ENCODE results near the gene KCNQ1OT1.

Gene KCNQ1OT1

DNA sequence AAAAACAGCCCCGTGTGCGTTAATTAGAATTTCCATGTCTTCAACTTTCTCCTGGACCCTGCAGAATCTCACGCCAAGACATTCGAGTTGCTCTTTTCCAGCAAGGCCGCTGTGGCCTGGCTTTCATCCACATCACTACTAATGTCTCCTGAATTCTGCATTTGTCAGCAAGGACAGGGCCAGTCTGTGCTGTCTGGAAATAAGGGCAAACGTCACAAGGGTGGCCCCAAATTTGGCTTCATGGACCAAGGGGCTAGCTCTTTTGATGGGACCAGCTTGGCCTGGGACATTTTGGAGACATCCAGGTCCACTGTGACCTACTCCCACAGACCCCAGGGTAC is 33.4 kb downstream of the KCNQ1OT1 start:
- no peak for DNase-seq

DNA sequence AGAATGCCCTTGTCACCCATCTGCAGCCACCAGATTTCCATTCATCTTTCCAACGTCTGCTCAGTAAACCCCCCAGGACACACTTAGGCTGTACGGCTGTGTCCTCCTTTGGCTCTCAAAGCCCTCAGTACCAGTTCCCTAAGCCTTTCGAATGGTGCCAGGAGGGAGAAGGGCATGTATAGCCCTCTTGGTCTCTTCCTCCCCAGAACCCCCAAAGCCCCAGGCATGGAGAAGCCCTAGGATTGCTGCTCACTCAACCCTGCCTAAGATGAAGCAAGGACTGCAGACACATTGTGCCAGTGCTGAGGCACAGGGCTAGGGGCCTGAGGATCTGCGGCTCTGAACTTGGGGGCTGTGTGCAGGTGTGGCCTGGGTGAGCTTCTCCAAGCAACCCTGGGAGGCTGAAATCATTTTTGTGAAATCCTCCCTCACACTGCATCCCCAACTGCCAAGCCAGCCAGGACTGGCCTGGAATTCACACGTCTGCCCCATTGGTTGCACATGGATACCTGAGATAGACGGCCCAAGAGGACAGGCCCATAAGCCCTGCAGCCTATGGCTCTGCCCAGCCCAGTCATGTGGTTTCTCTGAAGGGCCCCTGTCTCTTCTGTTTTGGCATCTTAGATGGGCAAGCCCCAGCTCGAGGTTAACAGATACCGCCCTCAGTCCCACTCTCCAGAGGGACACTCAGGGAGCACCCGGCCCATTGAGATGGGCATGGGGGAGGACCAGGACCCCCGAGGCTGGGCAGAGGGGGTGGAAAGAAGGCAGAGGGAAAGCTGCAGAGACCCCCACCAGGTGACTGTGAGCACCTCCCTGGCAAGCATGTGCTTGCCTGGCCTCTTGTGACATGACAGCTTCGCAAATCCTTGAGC is 34.0 kb downstream of the KCNQ1OT1 start:
- no peak for DNase-seq

- no peak for DNase-seq
Observed at GRCh38 chr11:2664791-2665525, 34.8 kb downstream of the KCNQ1OT1 start.

DNA sequence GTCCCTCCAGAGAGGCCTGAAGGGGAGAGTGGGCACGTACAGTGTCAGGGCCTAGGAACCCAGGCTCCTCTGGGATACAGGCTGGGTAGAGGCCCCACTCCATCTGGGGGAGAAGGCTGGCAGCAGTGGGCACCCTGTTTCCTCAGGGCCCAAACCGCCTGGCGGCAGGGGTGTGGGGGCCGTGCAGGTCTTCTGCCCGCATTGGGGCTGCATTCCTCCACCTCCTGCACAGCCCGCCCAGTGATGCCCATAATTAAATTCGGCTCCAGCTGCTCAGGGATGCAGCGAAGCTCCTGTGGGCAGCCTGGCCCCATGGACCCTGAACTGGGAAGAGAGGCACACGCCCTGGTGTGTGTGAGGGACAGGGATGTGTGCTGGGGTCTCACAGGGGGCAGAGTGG is 35.4 kb downstream of the KCNQ1OT1 start:
- no peak for DNase-seq

- DNase-seq: no peak
Observed at GRCh38 chr11:2663915-2664314, 35.9 kb downstream of the KCNQ1OT1 start.

DNA sequence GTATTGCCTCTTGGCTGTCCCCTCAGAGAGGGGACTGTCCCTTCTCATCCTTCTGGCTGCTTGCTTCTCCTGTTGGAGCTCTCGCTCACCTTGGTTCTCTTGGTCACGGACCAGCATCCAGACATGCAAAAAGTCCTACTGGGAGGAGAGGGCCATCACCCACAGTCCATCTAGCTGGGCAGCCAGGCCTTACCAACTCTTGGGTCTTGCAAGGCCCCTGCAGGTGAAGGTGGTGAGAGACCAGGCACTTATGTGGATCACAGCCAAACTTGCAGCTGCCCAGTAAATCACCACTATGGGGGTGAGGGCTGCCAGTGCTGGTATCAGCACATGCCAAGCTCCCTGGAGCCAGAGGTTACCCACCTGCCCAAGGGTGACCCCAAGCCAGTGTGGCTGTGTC is 36.3 kb downstream of the KCNQ1OT1 start:
- no peak for DNase-seq

DNA sequence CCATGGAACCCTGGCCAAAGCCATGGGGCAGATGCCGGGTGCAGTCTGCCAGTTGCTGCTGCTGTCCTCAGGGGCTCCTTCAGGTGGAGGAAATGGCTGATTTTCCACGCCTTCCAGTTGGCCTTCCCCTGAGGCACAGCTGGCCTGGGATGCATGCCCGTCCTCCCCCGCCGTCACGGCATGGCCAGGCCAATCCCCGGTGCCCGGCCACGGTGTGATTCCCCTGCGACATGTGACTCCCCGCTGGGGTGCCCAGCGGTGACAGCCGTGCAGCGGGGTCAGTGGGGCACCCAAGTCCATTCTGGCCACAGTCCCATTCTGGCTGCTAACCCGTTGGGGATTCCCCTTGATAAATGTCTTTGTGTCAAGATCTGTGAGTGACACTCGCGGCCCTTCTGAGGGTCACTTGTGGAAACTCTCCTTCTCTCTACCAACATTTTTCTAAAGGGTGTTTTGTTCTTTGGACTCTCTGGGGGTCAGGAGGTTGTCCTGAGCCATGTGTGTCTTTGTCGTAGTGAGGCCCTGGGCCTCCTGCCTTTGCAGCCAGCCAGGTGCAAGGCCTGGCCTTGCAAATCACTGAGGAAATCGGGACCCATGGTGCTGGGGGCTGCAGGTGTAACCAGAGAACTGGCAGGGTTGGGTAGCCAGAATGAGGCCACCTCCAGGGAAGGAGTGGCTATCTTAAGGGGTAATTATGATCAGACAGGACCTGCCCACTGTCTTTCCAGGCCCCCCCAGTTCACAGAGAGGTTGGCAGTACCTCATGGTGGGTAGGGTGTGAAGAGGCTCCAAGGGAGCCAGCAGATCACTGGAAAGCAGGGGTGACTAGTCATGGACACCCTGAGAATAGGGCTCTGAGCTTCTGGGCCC is 37.1 kb downstream of the KCNQ1OT1 start:
- no peak for DNase-seq

- no peak for DNase-seq
Observed at GRCh38 chr11:2662024-2662312, 37.8 kb downstream of the KCNQ1OT1 start.

- no peak for DNase-seq
Observed at GRCh38 chr11:2661173-2662023, 38.4 kb downstream of the KCNQ1OT1 start.

GRCh38 chr11:2660357-2660939 is 39.3 kb downstream of the KCNQ1OT1 start:
- DNase-seq: no peak

DNA sequence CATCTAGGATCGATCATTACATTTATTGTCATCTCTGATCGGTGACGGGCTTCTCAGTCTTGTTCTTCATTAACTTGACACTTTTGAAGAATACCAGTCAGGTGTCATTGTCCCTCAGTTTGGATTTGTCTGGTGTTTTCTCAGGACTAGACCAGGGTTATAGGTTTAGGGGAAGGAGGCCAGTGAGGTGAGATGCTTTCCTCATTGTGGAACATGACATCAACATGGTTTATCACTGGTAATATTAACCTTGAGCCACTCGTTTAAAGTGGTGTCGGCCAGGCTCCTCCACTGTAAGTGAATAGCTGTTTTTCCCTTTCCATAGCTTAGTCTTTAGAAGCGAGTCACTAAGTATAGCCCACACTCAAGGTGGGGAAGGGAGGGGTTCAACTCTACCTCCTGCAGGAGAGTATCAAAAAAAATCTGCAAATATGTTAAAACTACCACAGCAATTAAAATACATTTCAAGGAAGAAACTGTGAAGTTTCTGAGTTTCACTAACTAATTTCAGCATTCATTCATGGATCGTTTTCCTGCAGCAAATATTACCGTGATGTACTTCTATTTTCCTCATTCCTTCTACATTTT is 42.0 kb downstream of the KCNQ1OT1 start:
- no peak for DNase-seq

DNA sequence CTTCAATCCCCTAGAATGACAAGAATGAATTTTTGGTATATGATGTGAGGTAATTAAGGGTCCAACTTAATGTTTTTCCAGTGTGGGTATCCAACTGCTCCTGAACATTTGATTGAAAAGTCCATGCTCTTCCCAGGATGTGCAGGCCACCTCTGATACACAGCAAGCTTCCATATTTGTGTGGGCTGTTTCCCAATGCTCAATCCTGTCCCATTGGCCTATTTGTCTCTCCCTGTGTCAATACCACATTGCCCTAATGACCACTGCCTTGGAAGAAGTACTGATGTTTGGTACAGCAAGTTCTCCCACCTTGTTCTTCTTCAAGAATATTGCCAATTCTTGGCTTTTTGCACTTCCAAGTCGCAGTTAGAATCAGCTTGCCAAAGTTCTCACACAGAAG is 42.9 kb downstream of the KCNQ1OT1 start:
- no peak for DNase-seq

- DNase-seq: no peak
Observed at GRCh38 chr11:2655834-2656622, 43.8 kb downstream of the KCNQ1OT1 start.

DNA sequence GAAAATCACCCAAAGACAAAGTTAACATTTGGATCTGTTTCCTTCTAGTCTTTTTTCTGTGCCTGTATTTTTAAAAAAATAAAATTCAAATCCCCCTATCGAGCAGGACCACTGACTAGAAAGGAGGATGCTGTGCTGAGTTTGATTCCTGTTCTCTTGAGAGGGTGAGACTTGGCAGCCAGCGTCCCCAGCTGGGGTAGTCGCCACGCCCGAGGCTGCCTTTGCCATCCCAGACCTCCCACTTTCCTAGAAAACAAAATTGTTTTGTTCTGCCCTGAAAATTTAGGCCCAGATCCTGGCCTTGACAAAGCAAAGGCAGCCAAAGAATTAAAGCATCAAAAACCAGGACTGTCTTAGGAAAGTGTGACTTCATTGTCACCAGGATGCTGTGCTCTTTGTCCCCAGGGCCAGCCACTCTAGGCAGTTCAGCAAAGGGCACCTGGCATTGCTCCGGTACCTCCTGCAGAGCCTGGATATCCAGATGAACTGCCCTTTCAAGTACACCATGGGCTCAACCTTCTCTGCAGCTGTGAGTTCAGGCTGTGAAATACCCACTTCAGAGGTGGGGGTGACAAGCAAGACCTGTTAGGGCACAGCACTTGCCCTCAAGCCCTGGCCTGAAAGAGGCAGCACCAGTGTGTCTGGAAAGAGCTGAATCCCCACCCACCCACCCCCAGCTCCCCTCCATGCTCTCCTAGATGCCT is 44.6 kb downstream of the KCNQ1OT1 start:
- DNase-seq: no peak

GRCh38 chr11:2653930-2654739 is 45.7 kb downstream of the KCNQ1OT1 start:
- DNase-seq: no peak

DNA sequence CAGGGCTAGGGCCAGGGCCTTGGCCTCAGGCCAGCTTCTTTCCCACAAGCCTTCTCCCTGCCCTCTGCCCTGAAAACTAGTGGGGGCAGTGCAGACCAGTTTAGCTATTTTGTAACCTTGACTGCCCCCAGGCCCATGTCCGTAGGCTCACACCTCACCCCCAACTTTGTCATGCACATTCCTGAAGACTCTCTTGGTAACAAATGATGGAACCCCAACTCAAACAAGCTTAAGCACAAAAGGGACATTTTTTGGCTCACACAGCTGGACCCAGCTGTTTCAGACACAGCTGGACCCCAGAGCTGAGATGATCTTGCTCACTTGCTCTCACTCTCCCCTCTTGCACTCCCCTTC is 46.6 kb downstream of the KCNQ1OT1 start:
- no peak for DNase-seq

DNA sequence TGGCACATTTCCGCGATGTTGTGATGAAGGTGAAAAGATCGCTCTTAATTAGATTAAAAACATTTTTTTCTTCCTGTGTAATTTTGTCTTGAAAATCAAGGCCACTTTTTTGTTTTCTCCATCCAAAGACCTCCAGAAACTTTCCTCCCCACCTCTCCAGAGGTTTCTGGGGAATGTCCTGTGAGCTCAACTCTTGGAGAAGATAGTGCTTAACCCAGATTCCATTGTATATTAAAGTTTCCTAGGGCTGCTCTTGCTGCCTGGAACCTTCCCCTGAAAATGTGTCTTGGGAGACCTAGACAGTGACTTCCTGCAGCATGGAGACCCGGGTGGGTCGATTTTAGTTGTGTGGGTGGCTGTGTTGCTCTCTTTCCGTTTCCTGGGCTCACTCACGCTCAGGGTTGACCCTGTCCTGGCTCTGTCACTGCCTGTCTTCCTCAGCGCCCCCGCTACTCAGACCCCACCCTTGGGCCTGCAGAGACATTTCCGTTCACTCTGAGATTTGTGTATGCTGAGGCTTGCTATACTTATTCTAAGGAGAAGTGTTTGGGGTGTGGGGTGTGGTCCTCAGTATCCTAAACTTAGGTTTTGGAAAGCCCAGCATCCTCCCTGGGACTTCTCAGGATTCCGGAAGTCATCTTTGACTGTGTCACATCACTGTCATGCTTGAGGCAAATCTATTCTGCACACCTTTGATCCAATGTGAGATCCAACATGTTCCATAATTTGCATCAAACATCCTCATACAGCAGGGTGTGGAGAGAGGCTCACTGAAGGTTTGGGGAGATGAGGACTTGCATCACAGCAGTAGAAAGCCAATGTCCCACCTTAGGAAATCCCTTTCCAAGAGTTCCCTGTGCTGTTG is 47.2 kb downstream of the KCNQ1OT1 start:
- no peak for DNase-seq

DNA sequence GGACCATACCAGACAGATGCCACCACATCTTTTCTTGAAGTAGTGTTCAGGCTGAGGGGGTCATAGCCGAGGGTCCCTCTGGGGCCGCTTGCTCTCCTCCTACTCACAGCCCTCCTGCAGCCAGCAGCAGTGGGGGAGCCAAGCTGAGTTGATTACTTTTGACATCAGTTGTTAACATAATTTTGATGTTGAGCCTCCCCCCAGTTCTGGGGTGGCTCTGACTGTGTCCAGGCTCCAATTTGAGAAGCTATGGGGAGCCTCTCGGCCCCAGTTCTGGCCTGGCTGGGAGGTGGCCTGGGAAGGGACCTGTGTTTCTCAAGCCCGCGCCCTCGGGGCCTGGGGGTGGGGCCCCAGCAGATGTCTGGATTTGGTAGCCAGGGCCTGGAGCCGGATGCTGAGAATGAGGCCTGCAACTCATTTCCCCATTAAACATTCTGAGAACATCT is 47.9 kb downstream of the KCNQ1OT1 start:
- DNase-seq: no peak

All from activated CD4-positive, alpha-beta T cell treated with anti-CD3 and anti-CD28 coated beads, Interleukin-2, Interleukin-6, amounts not matched to agents 100 ng/mL and 50 ng/mL, durations not matched to agents 16 hours and 8 hours (primary cell).